ENCODE data around the gene CLMN. TPM values are rescaled to one million over a fixed set of nuclear protein-coding genes. Genes with fewer than 3 reads are reported as not detected.

CLMN gene
- total RNA-seq, 1 experiment from 2014 or later, result 111 TPM

GRCh38 chr14:95275494-95275893 is 44.2 kb downstream of the CLMN start:
- Mint-ChIP-seq H3K4me3 (ENCODE audit: low read depth, unreplicated experiment) (no peak overlapping the region), H3K9me3 (ENCODE audit: low read depth, unreplicated experiment) (peaks cover 3% of the 10 kb centered on the region), H3K27me3 (ENCODE audit: unreplicated experiment) (no peaks in the 10 kb centered on the region), H3K4me1 (ENCODE audit: low read depth, unreplicated experiment) (peaks cover 33% of the 10 kb centered on the region), H3K27ac (ENCODE audit: unreplicated experiment) (no peak overlapping the region), H3K36me3 (ENCODE audit: insufficient read depth, unreplicated experiment) (peaks cover under 1% of the 10 kb centered on the region)
- CTCF ChIA-PET, result no interaction called here
- no peak for DNase-seq
- no TSS peak for BruUV-seq (replicated peaks)
- TF ChIP-seq, protein P1, sequence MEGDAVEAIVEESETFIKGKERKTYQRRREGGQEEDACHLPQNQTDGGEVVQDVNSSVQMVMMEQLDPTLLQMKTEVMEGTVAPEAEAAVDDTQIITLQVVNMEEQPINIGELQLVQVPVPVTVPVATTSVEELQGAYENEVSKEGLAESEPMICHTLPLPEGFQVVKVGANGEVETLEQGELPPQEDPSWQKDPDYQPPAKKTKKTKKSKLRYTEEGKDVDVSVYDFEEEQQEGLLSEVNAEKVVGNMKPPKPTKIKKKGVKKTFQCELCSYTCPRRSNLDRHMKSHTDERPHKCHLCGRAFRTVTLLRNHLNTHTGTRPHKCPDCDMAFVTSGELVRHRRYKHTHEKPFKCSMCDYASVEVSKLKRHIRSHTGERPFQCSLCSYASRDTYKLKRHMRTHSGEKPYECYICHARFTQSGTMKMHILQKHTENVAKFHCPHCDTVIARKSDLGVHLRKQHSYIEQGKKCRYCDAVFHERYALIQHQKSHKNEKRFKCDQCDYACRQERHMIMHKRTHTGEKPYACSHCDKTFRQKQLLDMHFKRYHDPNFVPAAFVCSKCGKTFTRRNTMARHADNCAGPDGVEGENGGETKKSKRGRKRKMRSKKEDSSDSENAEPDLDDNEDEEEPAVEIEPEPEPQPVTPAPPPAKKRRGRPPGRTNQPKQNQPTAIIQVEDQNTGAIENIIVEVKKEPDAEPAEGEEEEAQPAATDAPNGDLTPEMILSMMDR (IDR thresholded peaks at IDR 0.05; ENCODE audit: unreplicated experiment), result no peak
- intact Hi-C loops (cut with micrococcal nuclease; ENCODE audit: unreplicated experiment), result no loop called here

GRCh38 chr14:95274874-95275273 is 44.8 kb downstream of the CLMN start:
- intact Hi-C loops (cut with micrococcal nuclease; ENCODE audit: unreplicated experiment), result no loop called here
- Mint-ChIP-seq H3K27ac (ENCODE audit: unreplicated experiment) (no peak overlapping the region), H3K4me3 (ENCODE audit: low read depth, unreplicated experiment) (no peak overlapping the region), H3K9me3 (ENCODE audit: low read depth, unreplicated experiment) (peaks cover 3% of the 10 kb centered on the region), H3K27me3 (ENCODE audit: unreplicated experiment) (no peaks in the 10 kb centered on the region), H3K4me1 (ENCODE audit: low read depth, unreplicated experiment) (peaks cover 39% of the 10 kb centered on the region), H3K36me3 (ENCODE audit: insufficient read depth, unreplicated experiment) (peaks cover 6% of the 10 kb centered on the region)
- BruUV-seq (replicated peaks), result no TSS peak
- no peak for DNase-seq
- CTCF ChIA-PET, result no interaction called here
- TF ChIP-seq, protein P1 (IDR thresholded peaks at IDR 0.05; ENCODE audit: unreplicated experiment), result no peak

DNA sequence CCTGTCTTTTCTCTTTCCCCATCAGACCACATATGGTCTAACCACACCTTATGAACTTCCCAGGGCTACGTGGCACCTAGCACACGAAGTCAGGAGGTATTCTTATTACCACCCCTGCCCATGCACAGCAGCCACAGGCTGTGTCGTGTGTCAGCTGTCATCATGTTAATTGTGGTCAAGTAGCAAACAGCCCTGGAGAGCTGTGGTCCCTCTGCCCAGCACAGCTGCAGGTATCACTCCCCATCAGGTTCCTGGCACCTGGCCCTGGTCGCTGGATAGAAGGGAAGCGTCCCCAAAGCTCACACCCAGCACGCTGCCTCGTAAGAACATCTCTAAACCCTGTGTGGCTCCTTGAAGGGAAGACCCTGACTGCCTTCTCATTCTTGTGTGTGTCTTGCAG is 45.4 kb downstream of the CLMN start:
- CTCF ChIA-PET, result no interaction called here

DNA sequence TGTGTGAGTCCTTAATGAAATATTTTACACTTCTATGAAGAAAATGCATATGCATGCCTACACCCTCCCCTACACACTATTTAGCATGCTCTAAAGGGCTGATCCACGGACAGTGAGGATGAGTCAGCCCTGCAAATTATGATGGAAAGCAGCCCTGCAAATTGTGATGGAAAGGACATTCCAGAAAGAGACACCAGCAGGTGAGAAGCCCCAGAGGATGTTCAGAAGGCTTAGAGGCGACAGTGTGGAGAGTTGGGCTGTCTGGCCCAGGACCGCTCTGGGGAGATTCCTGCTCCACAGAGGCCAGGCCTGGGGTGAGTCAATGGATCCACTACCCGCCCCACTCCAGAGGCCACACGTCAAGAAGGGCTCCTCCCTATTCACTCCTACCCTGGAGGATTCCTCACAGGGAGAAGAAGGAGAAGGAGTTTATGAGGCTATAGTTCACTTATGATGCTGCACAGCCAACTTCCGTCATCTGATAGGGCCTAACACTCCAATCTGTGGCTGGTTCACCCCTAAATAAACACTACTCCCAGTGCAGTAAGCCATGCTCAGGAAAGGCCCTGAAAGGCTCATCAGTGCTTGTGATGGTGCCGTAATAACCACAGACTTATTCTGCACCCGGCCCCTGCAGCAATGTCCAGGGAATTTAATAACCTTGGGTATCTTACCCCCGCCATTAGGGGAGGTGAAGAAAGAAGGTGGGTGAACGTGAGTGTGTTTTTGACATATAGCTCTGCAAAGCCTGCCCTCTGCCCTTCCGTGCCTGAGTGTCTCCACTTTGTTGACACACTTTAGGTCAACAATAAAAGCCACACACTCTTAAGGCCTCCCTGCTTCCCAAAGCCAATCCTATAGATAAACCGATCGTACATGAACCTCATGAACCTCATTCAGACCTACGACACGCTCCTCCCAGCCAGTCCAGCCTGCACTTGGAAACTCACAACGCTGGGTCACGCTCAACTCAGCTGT is 46.4 kb downstream of the CLMN start:
- Mint-ChIP-seq H3K36me3 (ENCODE audit: insufficient read depth, unreplicated experiment) (peaks cover 6% of the 10 kb centered on the region), H3K4me3 (ENCODE audit: low read depth, unreplicated experiment) (no peak overlapping the region), H3K27me3 (ENCODE audit: unreplicated experiment) (no peaks in the 10 kb centered on the region), H3K9me3 (ENCODE audit: low read depth, unreplicated experiment) (peaks cover 3% of the 10 kb centered on the region), H3K4me1 (ENCODE audit: low read depth, unreplicated experiment) (peaks cover 39% of the 10 kb centered on the region), H3K27ac (ENCODE audit: unreplicated experiment) (no peak overlapping the region)
- intact Hi-C loops (cut with micrococcal nuclease; ENCODE audit: unreplicated experiment), result no loop called here
- DNase-seq, result no peak
- CTCF ChIA-PET, result no interaction called here
- TF ChIP-seq, protein P1 (IDR thresholded peaks at IDR 0.05; ENCODE audit: unreplicated experiment), result no peak
- no TSS peak for BruUV-seq (replicated peaks)

More for the DNA sequence above, 45.4 kb downstream of the CLMN start:
- BruUV-seq (replicated peaks), result no TSS peak
- Mint-ChIP-seq H3K36me3 (ENCODE audit: insufficient read depth, unreplicated experiment) (peaks cover 6% of the 10 kb centered on the region), H3K27me3 (ENCODE audit: unreplicated experiment) (no peaks in the 10 kb centered on the region), H3K4me1 (ENCODE audit: low read depth, unreplicated experiment) (peaks cover 39% of the 10 kb centered on the region), H3K4me3 (ENCODE audit: low read depth, unreplicated experiment) (no peak overlapping the region), H3K27ac (ENCODE audit: unreplicated experiment) (no peak overlapping the region), H3K9me3 (ENCODE audit: low read depth, unreplicated experiment) (peaks cover 3% of the 10 kb centered on the region)
- DNase-seq, result no peak
- intact Hi-C loops (cut with micrococcal nuclease; ENCODE audit: unreplicated experiment), result no loop called here
- TF ChIP-seq, protein P1 (IDR thresholded peaks at IDR 0.05; ENCODE audit: unreplicated experiment), result no peak

Measured in Calu3 (cell line).